ENCODE measurements around the gene CACFD1. TPM values are rescaled to one million over a fixed set of nuclear protein-coding genes. Genes with fewer than 3 reads are reported as not detected.

The CACFD1 gene
- total and polyA plus RNA-seq, 2 of the 13 experiments (the other 11 are each of a cell fraction or from before 2014, with no cell fraction given): 13.8 to 14.6 TPM

DNA sequence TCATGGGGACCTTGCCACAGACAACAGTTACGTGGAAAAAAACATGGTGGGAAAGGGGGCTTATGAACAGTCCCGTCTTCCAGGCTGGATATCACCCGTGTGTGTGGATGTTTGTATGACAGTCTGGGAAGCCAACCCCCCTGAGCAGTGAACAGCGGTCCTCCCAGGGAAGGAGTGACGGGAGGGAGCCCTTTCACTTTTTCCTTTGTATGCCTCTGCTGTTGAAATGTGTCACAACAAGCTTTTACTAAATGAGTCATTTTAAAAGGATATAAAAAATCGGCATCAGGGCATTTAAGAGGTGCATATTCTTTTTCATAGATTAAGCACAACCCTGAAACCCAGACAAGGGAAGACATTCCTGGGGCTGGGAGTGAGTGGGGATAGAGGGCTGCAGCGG is 59.9 kb downstream of the CACFD1 start:
- FAIRE-seq (no peak), DNase-seq (ENCODE audit: low spot score) (no peak), ATAC-seq (no peak)
- H3K4me2 ChIP-seq (ENCODE audit: low read depth, low read length): no peak overlapping the region
- no peak overlapping the region for H3K9ac ChIP-seq (ENCODE audit: insufficient read depth, low read depth, low read length)
- peaks cover 27% of the 10 kb centered on the region for H3K4me1 ChIP-seq (ENCODE audit: insufficient read depth, low read length)
- H3K79me2 ChIP-seq (ENCODE audit: insufficient read depth, low read length): no peaks in the 10 kb centered on the region
- no peak overlapping the region for H3K4me3 ChIP-seq (replicated peaks in 1 of 3; ENCODE audit: insufficient read depth in 1 of 3, low read depth in 2 of 3, low read length in 3 of 3)
- ChIA-PET POLR2A (no interaction called here), CTCF (ENCODE audit: low intra/inter-chr PET ratio, low total read pairs) (no interaction called here)
- H3K27me3 ChIP-seq (ENCODE audit: control insufficient read depth in 1 of 2, insufficient read depth in 2 of 2, low read length in 2 of 2): peaks cover 15 to 90% of the 10 kb centered on the region in 2 experiments; a peak in 4 of 5 replicates
- H3K36me3 ChIP-seq (replicated peaks in 1 of 2; ENCODE audit: control insufficient read depth in 1 of 2, insufficient read depth in 2 of 2, low read length in 2 of 2): no peaks in the 10 kb centered on the region
- 22% methylated on average over 7 of the region's 7 CpGs for WGBS (ENCODE audit: low lambda C conversion rate)
- no peak overlapping the region for H2AFZ ChIP-seq (ENCODE audit: low read length)
- TF ChIP-seq ZSCAN29 (CRISPR knock-in tag; conservative IDR thresholded peaks at IDR 0.05) (no peak), ZNF570 (CRISPR knock-in tag; IDR thresholded peaks at IDR 0.05; ENCODE audit: borderline replicate concordance) (no peak), ZNF709 (CRISPR knock-in tag; IDR thresholded peaks at IDR 0.05) (no peak), TCF7L2 (IDR thresholded peaks at IDR 0.05; ENCODE audit: low read depth, low read length) (no peak), ZNF883 (CRISPR knock-in tag; IDR thresholded peaks at IDR 0.05; ENCODE audit: not compliant biosample characterization) (no peak), IRF2 (CRISPR knock-in tag; IDR thresholded peaks at IDR 0.05) (no peak), ZNF30 (CRISPR knock-in tag; IDR thresholded peaks at IDR 0.05) (no peak), KAT8 (CRISPR knock-in tag; IDR thresholded peaks at IDR 0.05) (no peak), ZNF543 (CRISPR knock-in tag; IDR thresholded peaks at IDR 0.05) (no peak), ZNF510 (CRISPR knock-in tag; IDR thresholded peaks at IDR 0.05; ENCODE audit: low read depth) (no peak), ZNF34 (CRISPR knock-in tag; IDR thresholded peaks at IDR 0.05; ENCODE audit: borderline replicate concordance) (no peak), JUNB (CRISPR knock-in tag; IDR thresholded peaks at IDR 0.05; ENCODE audit: borderline replicate concordance) (no peak), ZNF879 (CRISPR knock-in tag; IDR thresholded peaks at IDR 0.05) (no peak), NFRKB (IDR thresholded peaks at IDR 0.05) (no peak), AGO2 (optimal IDR thresholded peaks at IDR 0.05; ENCODE audit: low read depth, low read length) (no peak)
- TF ChIP-seq, protein P1, sequence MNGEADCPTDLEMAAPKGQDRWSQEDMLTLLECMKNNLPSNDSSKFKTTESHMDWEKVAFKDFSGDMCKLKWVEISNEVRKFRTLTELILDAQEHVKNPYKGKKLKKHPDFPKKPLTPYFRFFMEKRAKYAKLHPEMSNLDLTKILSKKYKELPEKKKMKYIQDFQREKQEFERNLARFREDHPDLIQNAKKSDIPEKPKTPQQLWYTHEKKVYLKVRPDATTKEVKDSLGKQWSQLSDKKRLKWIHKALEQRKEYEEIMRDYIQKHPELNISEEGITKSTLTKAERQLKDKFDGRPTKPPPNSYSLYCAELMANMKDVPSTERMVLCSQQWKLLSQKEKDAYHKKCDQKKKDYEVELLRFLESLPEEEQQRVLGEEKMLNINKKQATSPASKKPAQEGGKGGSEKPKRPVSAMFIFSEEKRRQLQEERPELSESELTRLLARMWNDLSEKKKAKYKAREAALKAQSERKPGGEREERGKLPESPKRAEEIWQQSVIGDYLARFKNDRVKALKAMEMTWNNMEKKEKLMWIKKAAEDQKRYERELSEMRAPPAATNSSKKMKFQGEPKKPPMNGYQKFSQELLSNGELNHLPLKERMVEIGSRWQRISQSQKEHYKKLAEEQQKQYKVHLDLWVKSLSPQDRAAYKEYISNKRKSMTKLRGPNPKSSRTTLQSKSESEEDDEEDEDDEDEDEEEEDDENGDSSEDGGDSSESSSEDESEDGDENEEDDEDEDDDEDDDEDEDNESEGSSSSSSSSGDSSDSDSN (CRISPR knock-in tag; IDR thresholded peaks at IDR 0.05): no peak
- TF ChIP-seq, protein P2, sequence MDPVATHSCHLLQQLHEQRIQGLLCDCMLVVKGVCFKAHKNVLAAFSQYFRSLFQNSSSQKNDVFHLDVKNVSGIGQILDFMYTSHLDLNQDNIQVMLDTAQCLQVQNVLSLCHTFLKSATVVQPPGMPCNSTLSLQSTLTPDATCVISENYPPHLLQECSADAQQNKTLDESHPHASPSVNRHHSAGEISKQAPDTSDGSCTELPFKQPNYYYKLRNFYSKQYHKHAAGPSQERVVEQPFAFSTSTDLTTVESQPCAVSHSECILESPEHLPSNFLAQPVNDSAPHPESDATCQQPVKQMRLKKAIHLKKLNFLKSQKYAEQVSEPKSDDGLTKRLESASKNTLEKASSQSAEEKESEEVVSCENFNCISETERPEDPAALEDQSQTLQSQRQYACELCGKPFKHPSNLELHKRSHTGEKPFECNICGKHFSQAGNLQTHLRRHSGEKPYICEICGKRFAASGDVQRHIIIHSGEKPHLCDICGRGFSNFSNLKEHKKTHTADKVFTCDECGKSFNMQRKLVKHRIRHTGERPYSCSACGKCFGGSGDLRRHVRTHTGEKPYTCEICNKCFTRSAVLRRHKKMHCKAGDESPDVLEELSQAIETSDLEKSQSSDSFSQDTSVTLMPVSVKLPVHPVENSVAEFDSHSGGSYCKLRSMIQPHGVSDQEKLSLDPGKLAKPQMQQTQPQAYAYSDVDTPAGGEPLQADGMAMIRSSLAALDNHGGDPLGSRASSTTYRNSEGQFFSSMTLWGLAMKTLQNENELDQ (CRISPR knock-in tag; IDR thresholded peaks at IDR 0.05; ENCODE audit: borderline replicate concordance): no peak
- TF ChIP-seq, protein P3, sequence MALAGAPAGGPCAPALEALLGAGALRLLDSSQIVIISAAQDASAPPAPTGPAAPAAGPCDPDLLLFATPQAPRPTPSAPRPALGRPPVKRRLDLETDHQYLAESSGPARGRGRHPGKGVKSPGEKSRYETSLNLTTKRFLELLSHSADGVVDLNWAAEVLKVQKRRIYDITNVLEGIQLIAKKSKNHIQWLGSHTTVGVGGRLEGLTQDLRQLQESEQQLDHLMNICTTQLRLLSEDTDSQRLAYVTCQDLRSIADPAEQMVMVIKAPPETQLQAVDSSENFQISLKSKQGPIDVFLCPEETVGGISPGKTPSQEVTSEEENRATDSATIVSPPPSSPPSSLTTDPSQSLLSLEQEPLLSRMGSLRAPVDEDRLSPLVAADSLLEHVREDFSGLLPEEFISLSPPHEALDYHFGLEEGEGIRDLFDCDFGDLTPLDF (CRISPR knock-in tag; IDR thresholded peaks at IDR 0.05): no peak
- H3K9me3 ChIP-seq (ENCODE audit: low read length): no peaks in the 10 kb centered on the region
- intact Hi-C loops (cut with micrococcal nuclease; ENCODE audit: unreplicated experiment) (no loop called here), in situ Hi-C loops (cut with HindIII; ENCODE audit: extremely low pct_ligation_motif_present, low pct_unique_long_range_greater_than_20kb) (no loop called here)
- H4K20me1 ChIP-seq (ENCODE audit: insufficient read depth, low read length): no peaks in the 10 kb centered on the region
- no peak overlapping the region for H3K27ac ChIP-seq (ENCODE audit: extremely low read length, insufficient read depth, low read length)
- BruUV-seq (replicated peaks): no TSS peak

Measured in HepG2 (cell line).